ENCODE data around the gene RAP1GAP. TPM values are rescaled to one million over a fixed set of nuclear protein-coding genes. Genes with fewer than 3 reads are reported as not detected.

Gene RAP1GAP
- polyA plus RNA-seq, 1 donor from 2014 or later = 9.8 TPM

GRCh38 chr1:21659099-21659923, 9.8 kb downstream of the RAP1GAP start:
- Histone ChIP-seq H3K4me2 (ENCODE audit: low read length) (peak overlapping the region; percentile 44), H3K9me3 (ENCODE audit: low read length) (no peaks in the 10 kb centered on the region), H2AFZ (ENCODE audit: low read depth, low read length) (peak overlapping the region; percentile 40), H3K36me3 (ENCODE audit: insufficient read depth, low read length) (no peaks in the 10 kb centered on the region), H3K9me2 (ENCODE audit: insufficient read depth, low read length) (no peaks in the 10 kb centered on the region), H3K27me3 (ENCODE audit: insufficient read depth, low read depth, low read length) (peaks cover 12% of the 10 kb centered on the region), H3K27ac (ENCODE audit: low read length) (no peak overlapping the region), H3F3A (ENCODE audit: insufficient read depth, low read length, poor library complexity, severe bottlenecking) (no peaks in the 10 kb centered on the region), H4K20me1 (ENCODE audit: insufficient read depth) (no peaks in the 10 kb centered on the region), H3K4me3 (ENCODE audit: low read length) (peak overlapping the region; percentile 71), H3K79me2 (replicated peaks; ENCODE audit: insufficient read depth, low read length) (no peaks in the 10 kb centered on the region), H3K9ac (ENCODE audit: low read length) (peak overlapping the region; percentile 60)
- peak; percentile 85 for TF ChIP-seq SMC3 (conservative IDR thresholded peaks at IDR 0.05; ENCODE audit: poor library complexity)
- peak; percentile 43 for TF ChIP-seq MXI1 (conservative IDR thresholded peaks at IDR 0.05; ENCODE audit: poor library complexity, severe bottlenecking)
- peak; percentile 91 for TF ChIP-seq RAD21 (conservative IDR thresholded peaks at IDR 0.05)
- TF ChIP-seq EZH2 (IDR thresholded peaks at IDR 0.05; ENCODE audit: borderline replicate concordance, insufficient read depth, low read length, poor library complexity, severe bottlenecking) = no peak
- peak; percentile 24 for TF ChIP-seq EP300 (conservative IDR thresholded peaks at IDR 0.05; ENCODE audit: poor library complexity, severe bottlenecking)
- TF ChIP-seq POLR2AphosphoS5 (IDR thresholded peaks at IDR 0.05) = no peak
- no peak for TF ChIP-seq TAF1 (IDR thresholded peaks at IDR 0.05; ENCODE audit: low read depth)
- TF ChIP-seq, protein P1, sequence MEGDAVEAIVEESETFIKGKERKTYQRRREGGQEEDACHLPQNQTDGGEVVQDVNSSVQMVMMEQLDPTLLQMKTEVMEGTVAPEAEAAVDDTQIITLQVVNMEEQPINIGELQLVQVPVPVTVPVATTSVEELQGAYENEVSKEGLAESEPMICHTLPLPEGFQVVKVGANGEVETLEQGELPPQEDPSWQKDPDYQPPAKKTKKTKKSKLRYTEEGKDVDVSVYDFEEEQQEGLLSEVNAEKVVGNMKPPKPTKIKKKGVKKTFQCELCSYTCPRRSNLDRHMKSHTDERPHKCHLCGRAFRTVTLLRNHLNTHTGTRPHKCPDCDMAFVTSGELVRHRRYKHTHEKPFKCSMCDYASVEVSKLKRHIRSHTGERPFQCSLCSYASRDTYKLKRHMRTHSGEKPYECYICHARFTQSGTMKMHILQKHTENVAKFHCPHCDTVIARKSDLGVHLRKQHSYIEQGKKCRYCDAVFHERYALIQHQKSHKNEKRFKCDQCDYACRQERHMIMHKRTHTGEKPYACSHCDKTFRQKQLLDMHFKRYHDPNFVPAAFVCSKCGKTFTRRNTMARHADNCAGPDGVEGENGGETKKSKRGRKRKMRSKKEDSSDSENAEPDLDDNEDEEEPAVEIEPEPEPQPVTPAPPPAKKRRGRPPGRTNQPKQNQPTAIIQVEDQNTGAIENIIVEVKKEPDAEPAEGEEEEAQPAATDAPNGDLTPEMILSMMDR (IDR thresholded peaks at IDR 0.05; ENCODE audit: poor library complexity, severe bottlenecking) = peak; percentile 97
- TF ChIP-seq, protein P2, sequence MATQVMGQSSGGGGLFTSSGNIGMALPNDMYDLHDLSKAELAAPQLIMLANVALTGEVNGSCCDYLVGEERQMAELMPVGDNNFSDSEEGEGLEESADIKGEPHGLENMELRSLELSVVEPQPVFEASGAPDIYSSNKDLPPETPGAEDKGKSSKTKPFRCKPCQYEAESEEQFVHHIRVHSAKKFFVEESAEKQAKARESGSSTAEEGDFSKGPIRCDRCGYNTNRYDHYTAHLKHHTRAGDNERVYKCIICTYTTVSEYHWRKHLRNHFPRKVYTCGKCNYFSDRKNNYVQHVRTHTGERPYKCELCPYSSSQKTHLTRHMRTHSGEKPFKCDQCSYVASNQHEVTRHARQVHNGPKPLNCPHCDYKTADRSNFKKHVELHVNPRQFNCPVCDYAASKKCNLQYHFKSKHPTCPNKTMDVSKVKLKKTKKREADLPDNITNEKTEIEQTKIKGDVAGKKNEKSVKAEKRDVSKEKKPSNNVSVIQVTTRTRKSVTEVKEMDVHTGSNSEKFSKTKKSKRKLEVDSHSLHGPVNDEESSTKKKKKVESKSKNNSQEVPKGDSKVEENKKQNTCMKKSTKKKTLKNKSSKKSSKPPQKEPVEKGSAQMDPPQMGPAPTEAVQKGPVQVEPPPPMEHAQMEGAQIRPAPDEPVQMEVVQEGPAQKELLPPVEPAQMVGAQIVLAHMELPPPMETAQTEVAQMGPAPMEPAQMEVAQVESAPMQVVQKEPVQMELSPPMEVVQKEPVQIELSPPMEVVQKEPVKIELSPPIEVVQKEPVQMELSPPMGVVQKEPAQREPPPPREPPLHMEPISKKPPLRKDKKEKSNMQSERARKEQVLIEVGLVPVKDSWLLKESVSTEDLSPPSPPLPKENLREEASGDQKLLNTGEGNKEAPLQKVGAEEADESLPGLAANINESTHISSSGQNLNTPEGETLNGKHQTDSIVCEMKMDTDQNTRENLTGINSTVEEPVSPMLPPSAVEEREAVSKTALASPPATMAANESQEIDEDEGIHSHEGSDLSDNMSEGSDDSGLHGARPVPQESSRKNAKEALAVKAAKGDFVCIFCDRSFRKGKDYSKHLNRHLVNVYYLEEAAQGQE (IDR thresholded peaks at IDR 0.05; ENCODE audit: borderline replicate concordance) = peak; percentile 91

- TF ChIP-seq EP300 (conservative IDR thresholded peaks at IDR 0.05; ENCODE audit: poor library complexity, severe bottlenecking) (no peak), RAD21 (conservative IDR thresholded peaks at IDR 0.05) (no peak), POLR2AphosphoS5 (IDR thresholded peaks at IDR 0.05) (no peak), MXI1 (conservative IDR thresholded peaks at IDR 0.05; ENCODE audit: poor library complexity, severe bottlenecking) (no peak), EZH2 (IDR thresholded peaks at IDR 0.05; ENCODE audit: borderline replicate concordance, insufficient read depth, low read length, poor library complexity, severe bottlenecking) (no peak), SMC3 (conservative IDR thresholded peaks at IDR 0.05; ENCODE audit: poor library complexity) (no peak), TAF1 (IDR thresholded peaks at IDR 0.05; ENCODE audit: low read depth) (no peak)
- TF ChIP-seq, protein P2 (IDR thresholded peaks at IDR 0.05; ENCODE audit: borderline replicate concordance) = no peak
- TF ChIP-seq, protein P1 (IDR thresholded peaks at IDR 0.05; ENCODE audit: poor library complexity, severe bottlenecking) = no peak
- Histone ChIP-seq H3K79me2 (replicated peaks; ENCODE audit: insufficient read depth, low read length) (no peaks in the 10 kb centered on the region), H3K9me2 (ENCODE audit: insufficient read depth, low read length) (no peaks in the 10 kb centered on the region), H3K4me3 (ENCODE audit: low read length) (no peak overlapping the region), H3K27ac (ENCODE audit: low read length) (no peak overlapping the region), H3K36me3 (ENCODE audit: insufficient read depth, low read length) (no peaks in the 10 kb centered on the region), H3K27me3 (ENCODE audit: insufficient read depth, low read depth, low read length) (peaks cover 16% of the 10 kb centered on the region), H3F3A (ENCODE audit: insufficient read depth, low read length, poor library complexity, severe bottlenecking) (no peaks in the 10 kb centered on the region), H3K4me2 (ENCODE audit: low read length) (no peak overlapping the region), H4K20me1 (ENCODE audit: insufficient read depth) (no peaks in the 10 kb centered on the region), H2AFZ (ENCODE audit: low read depth, low read length) (no peak overlapping the region), H3K9ac (ENCODE audit: low read length) (no peak overlapping the region), H3K9me3 (ENCODE audit: low read length) (no peaks in the 10 kb centered on the region)
Measured at GRCh38 chr1:21657456-21658190, 11.5 kb downstream of the RAP1GAP start.

Data from neural cell (in vitro differentiated cells).